ENCODE results near the gene SNIP1.
"Not testable (repeated sequence)": the region's sequence is repeated elsewhere in the genome, so short reads cannot be mapped to it uniquely, and the experiment has no call there.

The SNIP1 gene

GRCh38 chr1:37559957-37560379, 5.9 kb upstream of the SNIP1 start:
- in situ Hi-C loops (cut with MboI; ENCODE audit: low sequenced_read_pairs) = not testable (repeated sequence)

- in situ Hi-C loops (cut with MboI; ENCODE audit: low sequenced_read_pairs) = no loop called here
Measured at GRCh38 chr1:37559080-37559479, 5.0 kb upstream of the SNIP1 start.

- in situ Hi-C loops (cut with MboI; ENCODE audit: low sequenced_read_pairs) = no loop called here
Measured at GRCh38 chr1:37558411-37558810, 4.3 kb upstream of the SNIP1 start.

GRCh38 chr1:37557402-37557801, 3.3 kb upstream of the SNIP1 start:
- in situ Hi-C loops (cut with MboI; ENCODE audit: low sequenced_read_pairs) = no loop called here

- in situ Hi-C loops (cut with MboI; ENCODE audit: low sequenced_read_pairs) = no loop called here
Measured at GRCh38 chr1:37556712-37557196, 2.7 kb upstream of the SNIP1 start, which contains the start of gene DNALI1. Gene DNALI1, plus strand, starts transcription at chr1:37556940. Its CDS starts 55 bp downstream, at chr1:37556995.

- in situ Hi-C loops (cut with MboI; ENCODE audit: low sequenced_read_pairs) = no loop called here
Measured at GRCh38 chr1:37553598-37553926, 531 bp downstream of the SNIP1 start.

GRCh38 chr1:37549341-37549740, 4.8 kb downstream of the SNIP1 start:
- in situ Hi-C loops (cut with MboI; ENCODE audit: low sequenced_read_pairs) = no loop called here

GRCh38 chr1:37545019-37545418, 9.1 kb downstream of the SNIP1 start:
- in situ Hi-C loops (cut with MboI; ENCODE audit: low sequenced_read_pairs) = no loop called here

GRCh38 chr1:37544530-37544929, 9.6 kb downstream of the SNIP1 start:
- in situ Hi-C loops (cut with MboI; ENCODE audit: low sequenced_read_pairs) = no loop called here

GRCh38 chr1:37540036-37540785, 13.9 kb downstream of the SNIP1 start:
- in situ Hi-C loops (cut with MboI; ENCODE audit: low sequenced_read_pairs) = no loop called here

GRCh38 chr1:37539154-37539553, 14.9 kb downstream of the SNIP1 start:
- in situ Hi-C loops (cut with MboI; ENCODE audit: low sequenced_read_pairs) = not testable (repeated sequence)

- in situ Hi-C loops (cut with MboI; ENCODE audit: low sequenced_read_pairs) = no loop called here
Measured at GRCh38 chr1:37537378-37537777, 16.7 kb downstream of the SNIP1 start.

GRCh38 chr1:37533317-37534093, 20.6 kb downstream of the SNIP1 start:
- in situ Hi-C loops (cut with MboI; ENCODE audit: low sequenced_read_pairs) = no loop called here

- in situ Hi-C loops (cut with MboI; ENCODE audit: low sequenced_read_pairs) = not testable (repeated sequence)
Measured at GRCh38 chr1:37532418-37533156, 21.5 kb downstream of the SNIP1 start.

GRCh38 chr1:37529888-37530287, 24.2 kb downstream of the SNIP1 start:
- in situ Hi-C loops (cut with MboI; ENCODE audit: low sequenced_read_pairs) = not testable (repeated sequence)

GRCh38 chr1:37519613-37520012, 34.5 kb downstream of the SNIP1 start:
- in situ Hi-C loops (cut with MboI; ENCODE audit: low sequenced_read_pairs) = no loop called here

- in situ Hi-C loops (cut with MboI; ENCODE audit: low sequenced_read_pairs) = not testable (repeated sequence)
Measured at GRCh38 chr1:37518929-37519328, 35.2 kb downstream of the SNIP1 start.

GRCh38 chr1:37518241-37518640, 35.9 kb downstream of the SNIP1 start:
- in situ Hi-C loops (cut with MboI; ENCODE audit: low sequenced_read_pairs) = not testable (repeated sequence)

GRCh38 chr1:37517569-37517968, 36.5 kb downstream of the SNIP1 start:
- in situ Hi-C loops (cut with MboI; ENCODE audit: low sequenced_read_pairs) = no loop called here

- in situ Hi-C loops (cut with MboI; ENCODE audit: low sequenced_read_pairs) = no loop called here
Measured at GRCh38 chr1:37515185-37516034, 38.7 kb downstream of the SNIP1 start.
